GM18507 (cell line): ENCODE data around the gene YPEL3.
A peak's percentile ranks its signal among the peaks of the same experiment; 100 is the strongest.

Source experiments
- DNase-seq: peaks from one replicate; pipeline ENCODE4 v3.0.0; 2011; ENCODE audit warnings: low read depth; ENCODE audit not compliant: insufficient read length; ENCODE audit errors: extremely low spot score
- FAIRE-seq: peaks from 2 replicates; lab custom pipeline; 2011; peaks lifted over from hg19 to GRCh38; lab: Jason Lieb, UNC

Gene YPEL3

DNA sequence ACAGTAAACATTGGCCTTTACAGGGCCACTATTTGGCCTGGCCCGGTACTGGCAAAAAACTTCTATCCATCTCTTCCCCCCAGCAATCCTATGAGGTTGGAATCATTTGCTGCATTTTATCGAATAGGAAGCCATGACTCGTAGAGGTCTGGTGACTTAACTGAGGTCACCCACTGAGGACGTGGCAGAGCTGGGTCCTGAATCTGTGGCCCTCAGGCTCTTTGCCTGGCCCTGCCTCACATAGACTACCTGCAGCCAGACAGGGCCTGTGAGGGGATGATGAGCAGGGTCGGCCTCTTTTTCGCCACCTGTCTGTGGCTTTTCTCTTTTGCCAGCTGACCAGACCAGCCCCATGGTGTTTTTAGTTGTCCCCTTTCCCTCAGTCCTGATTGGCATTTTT lies 18.4 kb downstream of the YPEL3 start:
- DNase-seq (no peak), FAIRE-seq (no peak)

DNA sequence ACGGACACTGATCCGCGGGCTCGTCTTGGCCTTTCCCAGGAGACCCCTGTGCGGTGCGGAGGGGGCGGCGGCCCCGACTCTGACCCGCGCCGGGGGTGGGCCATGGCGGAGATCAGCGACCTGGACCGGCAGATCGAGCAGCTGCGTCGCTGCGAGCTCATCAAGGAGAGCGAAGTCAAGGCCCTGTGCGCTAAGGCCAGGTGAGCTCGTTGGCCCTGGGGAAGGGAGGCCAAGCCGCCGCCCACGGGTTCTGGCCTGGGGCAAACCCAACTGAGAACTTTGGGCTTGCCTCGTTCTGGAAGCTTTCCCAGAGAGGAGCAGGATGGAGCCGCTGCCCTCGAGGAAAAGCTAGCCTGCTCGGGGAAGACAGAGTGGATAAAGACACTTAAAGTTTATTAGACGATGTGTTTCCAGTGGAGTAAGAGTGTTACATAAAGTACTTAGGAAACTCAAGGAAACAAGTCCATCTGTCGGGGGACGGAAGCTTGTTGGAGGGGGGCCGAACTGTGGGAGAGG lies 19.7 kb downstream of the YPEL3 start:
- DNase-seq (no peak), FAIRE-seq (no peak)

DNA sequence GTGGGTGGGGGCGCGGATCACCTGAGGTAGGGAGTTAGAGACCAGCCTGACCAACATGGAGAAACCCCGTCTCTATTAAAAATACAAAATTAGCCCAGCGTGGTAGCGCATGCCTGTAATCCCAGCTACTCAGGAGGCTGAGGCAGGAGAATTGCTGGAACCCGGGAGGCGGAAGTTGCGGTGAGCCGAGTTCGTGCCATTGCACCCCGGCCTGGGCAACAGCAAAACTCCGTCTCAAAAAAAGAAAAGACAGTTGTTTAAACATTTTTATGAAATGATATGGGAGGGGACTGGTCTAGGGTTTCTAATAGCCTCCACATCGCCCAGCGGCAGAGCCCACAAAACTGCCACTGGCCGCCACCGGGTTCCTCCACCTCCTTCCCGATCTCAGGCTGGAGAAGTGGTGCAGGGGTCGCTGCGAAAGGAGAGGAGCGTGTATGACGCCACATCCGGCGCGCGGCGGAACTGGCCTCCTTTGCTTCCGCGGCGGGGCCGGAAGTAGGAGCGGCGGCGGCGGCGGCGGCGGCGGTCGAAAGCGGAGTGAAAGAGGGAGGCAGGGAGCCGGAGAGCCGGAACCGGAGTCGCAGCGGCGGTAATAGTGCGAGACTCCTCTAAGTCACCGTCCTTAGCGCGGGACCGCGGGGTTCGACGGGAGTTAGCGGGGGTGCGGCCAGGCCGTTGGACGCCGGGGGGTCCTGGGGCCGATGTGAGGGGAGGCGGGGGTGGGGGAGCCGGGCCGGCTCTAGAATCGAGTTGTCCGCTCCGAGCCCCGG lies 20.3 kb downstream of the YPEL3 start, which contains the start of gene PPP4C:
TSS of gene PPP4C (plus strand) at position 492 of the 773 bp plus-strand sequence. CDS start 384 bp downstream, outside the sequence.
- peak; percentile 95 for DNase-seq
- FAIRE-seq: peak; percentile 72

GRCh38 chr16:30070490-30070889 lies 25.5 kb downstream of the YPEL3 start:
- DNase-seq (no peak), FAIRE-seq (no peak)

GRCh38 chr16:30069611-30070462 lies 26.2 kb downstream of the YPEL3 start:
- no peak for DNase-seq
- no peak for FAIRE-seq

DNA sequence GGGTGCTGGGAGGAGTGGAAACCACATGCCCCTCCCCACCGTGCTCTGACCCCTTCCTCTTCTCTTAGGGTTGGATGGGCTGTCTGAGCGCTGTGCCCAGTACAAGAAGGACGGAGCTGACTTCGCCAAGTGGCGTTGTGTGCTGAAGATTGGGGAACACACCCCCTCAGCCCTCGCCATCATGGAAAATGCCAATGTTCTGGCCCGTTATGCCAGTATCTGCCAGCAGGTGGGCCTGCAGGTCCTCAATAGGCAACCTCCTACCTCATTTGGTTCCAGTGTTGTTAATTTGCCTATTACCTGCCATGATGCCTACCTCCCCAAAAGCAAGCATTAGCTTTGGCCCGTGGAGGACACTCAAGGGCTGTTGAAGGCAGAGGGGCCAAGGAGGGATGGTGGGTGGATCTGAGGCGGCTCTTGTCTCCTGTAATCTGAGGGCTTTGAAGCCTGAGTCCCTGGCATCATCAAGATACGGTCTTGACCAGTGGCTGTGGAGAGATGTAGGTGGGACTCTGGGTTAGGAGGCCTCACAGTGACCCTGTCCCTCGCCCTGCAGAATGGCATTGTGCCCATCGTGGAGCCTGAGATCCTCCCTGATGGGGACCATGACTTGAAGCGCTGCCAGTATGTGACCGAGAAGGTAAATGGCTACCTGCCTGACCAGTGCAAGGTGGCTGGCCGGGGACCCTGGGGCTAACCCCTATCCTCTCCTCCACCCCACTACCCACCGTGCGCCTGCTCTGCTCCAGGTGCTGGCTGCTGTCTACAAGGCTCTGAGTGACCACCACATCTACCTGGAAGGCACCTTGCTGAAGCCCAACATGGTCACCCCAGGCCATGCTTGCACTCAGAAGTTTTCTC lies 27.0 kb downstream of the YPEL3 start:
- no peak for DNase-seq

DNA sequence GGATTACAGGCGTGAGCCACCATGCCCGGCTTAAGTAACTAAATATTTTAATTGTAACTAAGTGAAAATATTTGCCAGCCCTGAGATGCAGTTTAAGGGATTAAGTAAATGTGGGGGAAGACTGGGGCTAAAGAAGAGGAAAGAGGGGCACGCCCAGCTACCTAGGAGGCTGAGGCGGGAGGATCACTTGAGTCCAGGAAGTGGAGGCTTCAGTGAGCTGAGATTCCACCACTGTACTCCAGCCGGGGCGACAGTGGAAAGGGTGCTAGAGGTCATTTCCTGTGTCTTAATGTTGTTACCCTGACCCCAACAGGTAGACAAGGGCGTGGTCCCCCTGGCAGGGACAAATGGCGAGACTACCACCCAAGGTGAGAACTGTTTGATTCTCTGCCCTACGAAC lies 27.7 kb downstream of the YPEL3 start:
- DNase-seq (no peak), FAIRE-seq (no peak)

More for the DNA sequence above, 27.0 kb downstream of the YPEL3 start:
- FAIRE-seq: no peak

GRCh38 chr16:30067584-30067916 lies 28.5 kb downstream of the YPEL3 start:
- FAIRE-seq (no peak), DNase-seq (no peak)

DNA sequence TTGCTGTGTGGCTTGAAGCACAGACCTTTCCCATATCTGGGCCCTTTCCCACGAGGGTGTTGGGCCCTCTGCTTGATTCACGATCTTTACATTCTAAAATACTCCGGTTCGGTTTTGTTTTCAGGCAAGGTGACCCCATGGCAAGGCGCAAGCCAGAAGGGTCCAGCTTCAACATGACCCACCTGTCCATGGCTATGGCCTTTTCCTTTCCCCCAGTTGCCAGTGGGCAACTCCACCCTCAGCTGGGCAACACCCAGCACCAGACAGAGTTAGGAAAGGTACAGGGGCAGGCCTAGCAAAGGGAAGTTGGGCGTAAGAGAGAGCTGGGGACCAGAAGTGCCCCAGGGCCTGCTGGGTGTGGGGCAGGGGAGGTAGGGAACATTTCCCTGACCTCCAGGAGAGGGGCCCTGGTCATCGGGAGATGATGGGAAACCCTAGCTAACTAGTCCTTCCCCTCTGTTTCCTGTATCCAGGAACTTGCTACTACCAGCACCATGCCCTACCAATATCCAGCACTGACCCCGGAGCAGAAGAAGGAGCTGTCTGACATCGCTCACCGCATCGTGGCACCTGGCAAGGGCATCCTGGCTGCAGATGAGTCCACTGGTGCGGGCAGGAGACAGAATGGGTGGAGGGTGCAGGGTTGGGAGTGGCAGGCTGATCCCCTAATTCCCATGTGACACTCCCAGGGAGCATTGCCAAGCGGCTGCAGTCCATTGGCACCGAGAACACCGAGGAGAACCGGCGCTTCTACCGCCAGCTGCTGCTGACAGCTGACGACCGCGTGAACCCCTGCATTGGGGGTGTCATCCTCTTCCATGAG lies 29.0 kb downstream of the YPEL3 start:
- no peak for DNase-seq

GRCh38 chr16:30065943-30066760 lies 29.9 kb downstream of the YPEL3 start:
- DNase-seq (no peak), FAIRE-seq (no peak)

More for the DNA sequence above, 29.0 kb downstream of the YPEL3 start:
- no peak for FAIRE-seq

GRCh38 chr16:30065102-30065942 lies 30.7 kb downstream of the YPEL3 start, which contains the start of gene ALDOA:
Gene ALDOA (plus strand): TSS chr16:30065760. CDS start chr16:30066898, 1,138 bp downstream.
- DNase-seq (peak; percentile 91), FAIRE-seq (peak; percentile 85)

DNA sequence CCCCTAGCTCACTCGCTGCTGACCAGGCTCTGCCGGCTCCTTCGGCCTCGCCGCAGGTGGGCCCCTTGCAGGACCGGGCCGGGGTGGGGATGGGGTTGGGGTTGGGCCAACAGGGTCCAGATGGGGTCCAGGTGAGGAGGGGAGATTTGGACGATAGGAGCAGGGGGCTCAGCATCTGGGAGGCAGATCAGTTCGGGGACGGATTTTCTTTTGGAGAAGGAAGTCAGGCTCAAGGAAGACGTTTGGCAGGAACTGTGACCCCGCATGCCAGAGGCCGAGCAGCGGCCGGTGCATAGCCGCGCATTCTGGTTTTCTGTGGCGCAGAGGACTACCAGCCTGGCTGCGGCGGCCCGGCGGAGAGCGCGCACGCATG lies 31.3 kb downstream of the YPEL3 start:
- DNase-seq (no peak), FAIRE-seq (no peak)

- peak; percentile 57 for DNase-seq
- peak; percentile 79 for FAIRE-seq
Observed at GRCh38 chr16:30063893-30064728, 31.9 kb downstream of the YPEL3 start.

DNA sequence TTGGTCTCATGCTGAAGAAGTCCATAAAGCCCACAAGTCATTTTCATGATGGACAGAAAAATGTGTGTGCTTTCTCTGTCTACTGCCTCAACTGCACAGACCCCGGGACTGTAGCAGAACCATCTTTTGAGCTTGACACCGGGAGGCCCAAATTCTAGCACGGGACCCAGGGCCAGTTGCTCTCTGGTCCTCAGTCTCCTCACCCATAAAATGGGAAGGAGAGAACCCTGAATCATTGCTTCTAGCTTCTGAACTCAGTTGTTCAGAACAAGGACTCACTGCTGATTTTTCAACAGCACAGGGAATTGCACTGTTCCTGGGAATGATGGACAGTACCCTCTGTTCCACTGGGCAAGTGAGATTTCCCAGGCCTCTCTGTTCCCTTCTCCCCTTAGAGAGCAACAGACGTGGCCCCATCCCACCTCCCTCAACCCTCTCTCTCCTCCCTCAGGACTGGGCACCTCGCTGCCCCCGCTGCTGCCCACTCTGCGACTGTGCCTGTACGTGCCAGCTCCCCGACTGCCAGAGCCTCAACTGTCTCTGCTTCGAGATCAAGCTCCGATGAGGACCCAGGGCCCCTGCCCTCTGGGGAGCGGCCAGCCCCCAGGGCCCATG lies 32.6 kb downstream of the YPEL3 start:
- DNase-seq: no peak
- FAIRE-seq: no peak

- FAIRE-seq (no peak), DNase-seq (no peak)
Observed at GRCh38 chr16:30060836-30061554, 35.0 kb downstream of the YPEL3 start.
